Psoas muscle (tissue), 8 donors: ENCODE data around the gene SULT1C3. TPM values are rescaled to one million over a fixed set of nuclear protein-coding genes. Genes with fewer than 3 reads are reported as not detected.

Source experiments
- ATAC-seq, 4 donors: fragments of 200-7000 bp; cut with Tn5 transposase; one replicate each; pipeline ENCODE4 v1.9.1; 2020; ENCODE audit warnings: moderate library complexity in 3 of 4, mild to moderate bottlenecking in 2 of 4
- DNase-seq, 2 donors: peaks; one replicate each; pipeline ENCODE4 v3.0.0-alpha.2; 2020
- H3K27ac ChIP-seq: fragments of 200-600 bp; one replicate; pipeline ENCODE4 v1.8.0; 2022
- H3K27me3 ChIP-seq, 3 donors: fragments of 200-600 bp in 1 of 3; one replicate each; pipeline versions ENCODE4 v1.6.1 to v1.8.0; 2013 to 2022; ENCODE audit warnings: low read length in 2 of 3, mild to moderate bottlenecking in 2 of 3, moderate library complexity in 1 of 3; ENCODE audit not compliant: insufficient read depth in 3 of 3
- H3K36me3 ChIP-seq, 2 donors: fragments of 200-600 bp in 1 of 2; one replicate each; pipeline versions ENCODE4 v1.6.1 to v1.8.0; 2013 to 2022; ENCODE audit warnings: low read depth in 1 of 2, mild to moderate bottlenecking in 1 of 2, moderate library complexity in 1 of 2; ENCODE audit not compliant: insufficient read depth in 1 of 2
- H3K4me1 ChIP-seq: fragments of 200-600 bp; one replicate; pipeline ENCODE4 v1.8.0; 2022
- H3K4me3 ChIP-seq: fragments of 200-600 bp; one replicate; pipeline ENCODE4 v1.8.0; 2022; ENCODE audit warnings: mild to moderate bottlenecking
- H3K9me3 ChIP-seq: fragments of 200-600 bp; one replicate; pipeline ENCODE4 v1.8.0; 2022
- whole genome bisulfite sequencing, 3 donors: extraction: QIAGEN DNeasy Blood & Tissue Kit; methylation state at CpG; one replicate each; pipeline versions ENCODE4 v1.1.6 to v1.1.7; 2013; 5-methylcytosine and 5-hydroxymethylcytosine counted together
- intact Hi-C, 2 donors: fragments of 100-400 bp; cut with DNase I; formaldehyde crosslinking; loops; one replicate each; pipeline versions ENCODE4 v1.11.0 to v1.14.2; 2022
- polyA plus RNA-seq, 3 donors: library from polyadenylated mRNA; stranded (reverse); fragments of 200-250 nt; gene quantifications; one replicate each; pipeline ENCODE4 v1.2.3, GENCODE V29; 2013
- total RNA-seq, 4 donors: library from RNA; stranded (reverse); fragmentation: NEBNext Ultra II Directional in 2 of 4; extraction: Animal tissue kit (Norgen Biotek cat#: 25700) in 2 of 4; gene quantifications; one replicate each; pipeline versions ENCODE4 v1.2.1 to v1.2.4, GENCODE V29; 2021 to 2023
- TF ChIP-seq, protein P1 (sequence below): fragments of 200-600 bp; IDR thresholded peaks from one replicate; pipeline ENCODE4 v1.8.0; 2022; ENCODE audit warnings: antibody characterized with exemption
- donor health status: healthy with polysubstance abuse.
- donor health status: DM: no; HTN: no; CAD: no; lungs with moderate emphysema.
- donor health status: Bipolar disorder and iron deficiency.
- donor health status: healthy.
- donor health status: DM: yes; HTN: yes; CAD: no.
- donor health status: DM: no; HTN: no; CAD: no.
- donor health status: DM: no; HTN: no; CAD: no.
- donor health status: DM: yes; HTN: yes; CAD: no.

The SULT1C3 gene
- total and polyA plus RNA-seq, 7 donors, result not detected

DNA sequence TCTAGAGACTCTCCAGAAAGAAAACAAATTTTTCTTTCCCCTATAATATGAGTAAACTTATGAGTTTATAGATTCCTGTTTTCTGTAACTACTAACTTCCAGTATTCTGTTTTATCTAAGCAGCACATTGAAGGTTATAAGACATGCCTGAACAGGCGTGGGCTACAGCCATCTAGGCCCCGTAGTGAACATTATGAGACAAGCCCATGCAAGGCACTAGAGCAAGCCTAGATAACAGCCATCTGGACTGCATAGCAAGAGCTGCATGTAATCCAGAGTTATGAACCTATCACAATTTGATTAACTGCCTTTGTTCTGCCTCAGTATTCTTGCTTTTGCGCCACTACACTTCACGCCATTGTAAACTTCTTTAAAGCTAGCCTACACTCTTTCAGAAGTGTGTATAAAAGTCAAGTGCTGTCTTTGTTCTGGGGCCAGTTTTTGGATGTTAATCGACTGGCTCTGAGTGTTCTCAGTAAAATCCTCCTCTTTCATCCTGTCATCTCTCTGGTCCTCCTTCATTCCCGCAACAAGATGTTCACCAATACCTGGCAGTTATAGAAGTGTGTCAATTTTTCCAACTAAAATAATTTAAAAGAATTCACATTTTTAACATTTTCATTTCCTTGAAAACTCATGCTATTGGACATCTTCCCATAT is 3.0 kb upstream of the SULT1C3 start:
- WGBS, 3 donors, result 87 to 93% (median 90%) methylated on average over 6 of the region's 6 CpGs
- H3K9me3 ChIP-seq, result no peaks in the 10 kb centered on the region
- no peaks in the 10 kb centered on the region for H3K36me3 ChIP-seq
- H3K4me1 ChIP-seq, result no peaks in the 10 kb centered on the region
- H3K27me3 ChIP-seq, result peaks cover 0 to 3% (median 0%) of the 10 kb centered on the region in 3 donors
- no peak overlapping the region for H3K27ac ChIP-seq
- no peak overlapping the region for H3K4me3 ChIP-seq
- intact Hi-C loops, result no loop called here
- TF ChIP-seq, protein P1, sequence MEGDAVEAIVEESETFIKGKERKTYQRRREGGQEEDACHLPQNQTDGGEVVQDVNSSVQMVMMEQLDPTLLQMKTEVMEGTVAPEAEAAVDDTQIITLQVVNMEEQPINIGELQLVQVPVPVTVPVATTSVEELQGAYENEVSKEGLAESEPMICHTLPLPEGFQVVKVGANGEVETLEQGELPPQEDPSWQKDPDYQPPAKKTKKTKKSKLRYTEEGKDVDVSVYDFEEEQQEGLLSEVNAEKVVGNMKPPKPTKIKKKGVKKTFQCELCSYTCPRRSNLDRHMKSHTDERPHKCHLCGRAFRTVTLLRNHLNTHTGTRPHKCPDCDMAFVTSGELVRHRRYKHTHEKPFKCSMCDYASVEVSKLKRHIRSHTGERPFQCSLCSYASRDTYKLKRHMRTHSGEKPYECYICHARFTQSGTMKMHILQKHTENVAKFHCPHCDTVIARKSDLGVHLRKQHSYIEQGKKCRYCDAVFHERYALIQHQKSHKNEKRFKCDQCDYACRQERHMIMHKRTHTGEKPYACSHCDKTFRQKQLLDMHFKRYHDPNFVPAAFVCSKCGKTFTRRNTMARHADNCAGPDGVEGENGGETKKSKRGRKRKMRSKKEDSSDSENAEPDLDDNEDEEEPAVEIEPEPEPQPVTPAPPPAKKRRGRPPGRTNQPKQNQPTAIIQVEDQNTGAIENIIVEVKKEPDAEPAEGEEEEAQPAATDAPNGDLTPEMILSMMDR, result no peak
- DNase-seq (no peak), ATAC-seq (no peak)

DNA sequence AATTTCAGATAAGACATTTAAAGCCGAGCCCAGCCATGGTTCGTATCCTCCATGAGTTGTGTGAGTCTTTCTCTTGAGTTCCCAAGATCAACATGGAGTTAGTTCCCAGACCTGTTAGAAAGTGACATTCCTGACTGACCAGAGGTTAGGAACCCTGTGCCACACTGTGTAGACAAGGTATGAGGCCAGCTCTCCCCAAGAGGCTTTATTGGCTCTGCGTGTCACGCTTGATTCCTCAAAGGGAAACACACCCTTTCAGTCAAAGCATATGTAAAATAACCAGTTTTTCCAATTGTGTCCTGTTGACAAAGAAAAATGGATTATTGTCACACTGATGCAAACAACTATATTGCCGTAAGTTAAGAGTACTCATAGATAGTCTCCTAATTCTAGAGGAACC is 1.2 kb downstream of the SULT1C3 start:
- ATAC-seq, result no peak
- Histone ChIP-seq H3K4me1 (no peaks in the 10 kb centered on the region), H3K9me3 (no peaks in the 10 kb centered on the region), H3K27ac (no peak overlapping the region), H3K4me3 (no peak overlapping the region), H3K27me3 (peaks cover 0 to 3% (median 0%) of the 10 kb centered on the region in 3 donors), H3K36me3 (no peaks in the 10 kb centered on the region)
- no peak for DNase-seq
- WGBS, 3 donors, result 93 to 97% (median 96%) methylated on average over 5 of the region's 5 CpGs
- intact Hi-C loops, result no loop called here
- TF ChIP-seq, protein P1, result no peak

DNA sequence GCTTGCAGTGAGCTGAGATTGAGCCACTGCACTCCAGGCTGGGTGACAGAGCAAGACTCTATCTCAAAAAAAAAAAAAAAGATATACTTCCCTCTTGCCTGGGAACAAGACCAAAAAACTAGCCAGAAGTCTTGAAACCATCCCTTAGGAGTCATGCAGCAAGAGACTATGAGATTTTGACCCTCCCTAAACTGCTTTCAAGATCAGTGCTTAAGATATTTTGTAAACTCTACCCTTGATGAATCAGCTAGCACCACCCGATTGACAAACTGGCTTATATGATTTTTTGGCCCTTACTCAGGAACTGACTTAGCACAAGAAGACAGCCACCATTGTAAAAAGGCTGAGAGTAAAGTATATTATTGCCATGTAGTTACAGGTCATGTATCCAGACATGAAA is 3.8 kb downstream of the SULT1C3 start:
- Histone ChIP-seq H3K27me3 (peaks cover 0 to 3% (median 0%) of the 10 kb centered on the region in 3 donors), H3K36me3 (no peaks in the 10 kb centered on the region), H3K4me3 (no peak overlapping the region), H3K9me3 (no peaks in the 10 kb centered on the region), H3K27ac (no peak overlapping the region), H3K4me1 (no peaks in the 10 kb centered on the region)
- DNase-seq (no peak), ATAC-seq (no peak)
- WGBS, 3 donors, result 32 to 50% (median 49%) methylated on average over 1 of the region's 1 CpG
- intact Hi-C loops, result no loop called here
- TF ChIP-seq, protein P1, result no peak

- DNase-seq, result no peak
- Histone ChIP-seq H3K4me1 (no peaks in the 10 kb centered on the region), H3K9me3 (no peaks in the 10 kb centered on the region), H3K36me3 (no peaks in the 10 kb centered on the region), H3K27me3 (peaks cover 0 to 3% (median 0%) of the 10 kb centered on the region in 3 donors), H3K27ac (no peak overlapping the region), H3K4me3 (no peak overlapping the region)
- intact Hi-C loops, result no loop called here
- TF ChIP-seq, protein P1, result no peak
- ATAC-seq, result no peak
- 79 to 86% (median 86%) methylated on average over 2 of the region's 2 CpGs for WGBS, 3 donors
Measured at GRCh38 chr2:108244667-108245414, 5.1 kb downstream of the SULT1C3 start.
